Panc1 (cell line): ENCODE results near the gene TMEM8B.

Experiments used
- CTCF ChIP-seq: fragments of 450-650 bp; IDR thresholded peaks from 2 replicates; pipeline ENCODE4 v1.5.1; 2017; ENCODE audit warnings: mild to moderate bottlenecking
- POLR2AphosphoS5 ChIP-seq: IDR thresholded peaks from 2 replicates; pipeline ENCODE4 v1.6.1; 2012; ENCODE audit warnings: mild to moderate bottlenecking, low read depth, low read length, moderate library complexity
- REST ChIP-seq, 2 experiments: IDR thresholded peaks; 2 replicates each; pipeline ENCODE4 v1.6.1; 2011 to 2012; ENCODE audit warnings: low read depth in 2 of 2, control low read depth in 1 of 2, low read length in 1 of 2, mild to moderate bottlenecking in 1 of 2, moderate library complexity in 1 of 2; ENCODE audit not compliant: insufficient read depth in 1 of 2

- TF ChIP-seq REST (IDR thresholded peaks at IDR 0.05; ENCODE audit: insufficient read depth in 1 of 2, low read depth in 2 of 2, low read length in 1 of 2) (no peak), CTCF (no peak), POLR2AphosphoS5 (no peak)
Measured at GRCh38 chr9:35818341-35818740, 10.7 kb upstream of the TMEM8B start.
